K562 (cell line): ENCODE measurements around the gene IRS2. TPM values are rescaled to one million over a fixed set of nuclear protein-coding genes. Genes with fewer than 3 reads are reported as not detected.
A peak's percentile ranks its signal among the peaks of the same experiment; 100 is the strongest.

Experiments used
- CEBPB ChIP-seq: fragments of 450-650 bp; IDR thresholded peaks from 2 replicates; pipeline ENCODE4 v1.6.1; 2016; ENCODE audit warnings: missing genetic modification characterization, missing compliant biosample characterization
- CHCHD3 ChIP-seq: fragments of 250-450 bp; sonication (Bioruptor Pico); IDR thresholded peaks from 2 replicates; pipeline ENCODE4 v2.1.2; 2022; ENCODE audit warnings: mild to moderate bottlenecking
- CREB3L1 ChIP-seq: fragments of 450-650 bp; IDR thresholded peaks from 2 replicates; pipeline ENCODE4 v1.6.1; 2014; ENCODE audit warnings: low read depth, mild to moderate bottlenecking, moderate library complexity, borderline replicate concordance
- CREM ChIP-seq: IDR thresholded peaks from 2 replicates; pipeline ENCODE4 v1.6.1; 2014; ENCODE audit warnings: antibody characterized with exemption, low read depth
- CTCFL ChIP-seq: IDR thresholded peaks from 2 replicates; pipeline ENCODE4 v1.6.1; 2011; ENCODE audit warnings: borderline replicate concordance, low read depth, mild to moderate bottlenecking, moderate library complexity, low read length; ENCODE audit not compliant: insufficient read depth, poor library complexity, severe bottlenecking
- DLX4 ChIP-seq: fragments of 250-450 bp; sonication (Bioruptor Pico); IDR thresholded peaks from 2 replicates; pipeline ENCODE4 v1.6.1; 2021; ENCODE audit warnings: mild to moderate bottlenecking
- DPF2 ChIP-seq: fragments of 450-650 bp; IDR thresholded peaks from 2 replicates; pipeline ENCODE4 v1.6.1; 2016
- HCFC1 ChIP-seq: IDR thresholded peaks from 2 replicates; pipeline ENCODE4 v1.6.1; 2012; ENCODE audit warnings: low read depth, low read length, improper control_type of control experiment
- JUN ChIP-seq, 2 experiments: sonication (generic) in 1 of 2; formaldehyde crosslinking in 1 of 2; IDR thresholded peaks; 2 replicates each; pipeline versions ENCODE4 v1.6.1 to v1.8.0; 2012 to 2022; ENCODE audit warnings: borderline replicate concordance in 2 of 2, mild to moderate bottlenecking in 2 of 2, improper control_type of control experiment in 1 of 2, low read depth in 1 of 2, low read length in 1 of 2, missing genetic modification reagents in 1 of 2
- JUND ChIP-seq, 2 experiments: IDR thresholded peaks; 2 replicates in 1 of 2; 3 replicates in 1 of 2; pipeline ENCODE4 v1.6.1; 2011; ENCODE audit warnings: borderline replicate concordance in 2 of 2, low read depth in 2 of 2, low read length in 2 of 2, improper control_type of control experiment in 1 of 2, missing biosample characterization in 1 of 2, missing genetic modification characterization in 1 of 2, missing genetic modification reagents in 1 of 2
- NFRKB ChIP-seq: fragments of 450-650 bp; IDR thresholded peaks from 2 replicates; pipeline ENCODE4 v1.6.1; 2016; ENCODE audit warnings: low read depth
- OTX1 ChIP-seq: fragments of 450-650 bp; formaldehyde crosslinking; IDR thresholded peaks from 2 replicates; pipeline ENCODE4 v1.4.0; 2022; ENCODE audit warnings: mild to moderate bottlenecking
- SIX5 ChIP-seq, 2 experiments: IDR thresholded peaks; 2 replicates each; pipeline ENCODE4 v1.6.1; 2011; ENCODE audit warnings: low read length in 2 of 2, borderline replicate concordance in 1 of 2, low read depth in 1 of 2, mild to moderate bottlenecking in 1 of 2, moderate library complexity in 1 of 2; ENCODE audit not compliant: insufficient read depth in 1 of 2
- SMAD4 ChIP-seq: fragments of 250-450 bp; sonication (Bioruptor Pico); conservative IDR thresholded peaks from 2 replicates; pipeline ENCODE4 v1.8.0; 2021; ENCODE audit warnings: inconsistent platforms, mild to moderate bottlenecking, moderate library complexity
- SREBF1 ChIP-seq: fragments of 150-350 bp; IDR thresholded peaks from 2 replicates; pipeline ENCODE4 v1.6.1; 2014; ENCODE audit warnings: antibody characterized with exemption, low read depth, low read length, borderline replicate concordance
- TCF7L2 ChIP-seq: fragments of 150-350 bp; IDR thresholded peaks from 2 replicates; pipeline ENCODE4 v1.6.1; 2016; ENCODE audit warnings: low read depth, mild to moderate bottlenecking, low read length, moderate library complexity
- TRIM28 ChIP-seq: fragments of 450-650 bp; IDR thresholded peaks from 2 replicates; pipeline ENCODE4 v1.6.1; 2017
- ZNF347 ChIP-seq: fragments of 450-650 bp; formaldehyde crosslinking; IDR thresholded peaks from 2 replicates; pipeline ENCODE4 v1.4.0; 2020; ENCODE audit warnings: low read depth, mild to moderate bottlenecking, moderate library complexity
- ZNF449 ChIP-seq: fragments of 250-450 bp; sonication (Bioruptor Pico); IDR thresholded peaks from 2 replicates; pipeline ENCODE4 v1.8.0; 2022; ENCODE audit warnings: moderate library complexity, mild to moderate bottlenecking, inconsistent platforms
- ZNF740 ChIP-seq, 3 experiments: fragments of 200-800 bp in 1 of 3; sonication (Bioruptor generic) in 1 of 3; sonication (generic) in 1 of 3; formaldehyde crosslinking in 1 of 3; IDR thresholded peaks; 2 replicates each; pipeline versions ENCODE4 v1.6.1 to v1.8.0; 2016 to 2022; ENCODE audit warnings: mild to moderate bottlenecking in 2 of 3, missing compliant biosample characterization in 2 of 3, missing genetic modification characterization in 2 of 3, missing genetic modification reagents in 1 of 3
- polyA plus RNA-seq, 8 experiments: library from polyadenylated mRNA; depleted of rRNA in 4 of 8; stranded (reverse) in 5 of 8; unstranded in 3 of 8; fragments of >200 nt; fragmentation: Nextera tagmentation in 2 of 8; fragmentation: Illumina TruSeq in 1 of 8; extraction: Ambion mirVana in 2 of 8; extraction: Trizol in 1 of 8; gene quantifications; 2 replicates each; pipeline versions ENCODE4 v1.2.1 to v1.2.3, GENCODE V29; 2011 to 2014; ENCODE audit warnings: inconsistent platforms in 1 of 8, missing spikeins in 1 of 8
- total RNA-seq, 7 experiments: library from RNA; depleted of rRNA in 6 of 7; stranded (reverse); fragments of >200 nt in 6 of 7; fragmentation: Illumina TruSeq in 2 of 7; extraction: Trizol in 2 of 7; gene quantifications; 2 replicates each; pipeline versions ENCODE4 v1.2.1 to v1.2.3, GENCODE V29; 2011 to 2021; ENCODE audit warnings: low replicate concordance in 1 of 7

Gene IRS2
- total and polyA plus RNA-seq, 9 of the 15 experiments (the other 6 are each of a cell fraction or from before 2014, with no cell fraction given) = 0.36 to 4.6 (median 0.63) TPM

GRCh38 chr13:109707044-109707741 is 79.2 kb downstream of the IRS2 start (continued):
- TF ChIP-seq JUN (IDR thresholded peaks at IDR 0.05; ENCODE audit: borderline replicate concordance, low read depth, low read length) (peak; percentile 81), JUN (CRISPR knock-in tag; IDR thresholded peaks at IDR 0.05; ENCODE audit: borderline replicate concordance) (no peak; the same call in 1 of the 2 replicates), CEBPB (tag) (peak; percentile 93), SMAD4 (CRISPR knock-in tag) (no peak), TRIM28 (no peak), SREBF1 (no peak), CREM (peak; percentile 79), CHCHD3 (no peak), CTCFL (no peak), DPF2 (peak; percentile 79), ZNF347 (CRISPR knock-in tag) (no peak), NFRKB (peak; percentile 48; the same call in 1 of the 2 replicates), DLX4 (no peak), JUND (IDR thresholded peaks at IDR 0.05; ENCODE audit: borderline replicate concordance, low read depth, low read length) (peak; percentile 92), JUND (tag; IDR thresholded peaks at IDR 0.05; ENCODE audit: borderline replicate concordance, low read depth, low read length) (peak; percentile 68; the same call in 1 of the 3 replicates), ZNF740 (CRISPR knock-in tag; IDR thresholded peaks at IDR 0.05) (no peak), ZNF740 (tag; IDR thresholded peaks at IDR 0.05) (no peak), CREB3L1 (no peak), HCFC1 (no peak), ZNF449 (CRISPR knock-in tag) (no peak), SIX5 (IDR thresholded peaks at IDR 0.05; ENCODE audit: borderline replicate concordance in 1 of 2, insufficient read depth in 1 of 2, low read depth in 1 of 2, low read length in 2 of 2) (no peak), OTX1 (CRISPR knock-in tag) (no peak), TCF7L2 (no peak)
